ENCODE data around the gene USP21. TPM values are rescaled to one million over a fixed set of nuclear protein-coding genes. Genes with fewer than 3 reads are reported as not detected.
"Not testable (repeated sequence)": the region's sequence is repeated elsewhere in the genome, so short reads cannot be mapped to it uniquely, and the experiment has no call there.

Gene USP21
- 32.7 TPM for polyA plus RNA-seq (2013, experiment 1 of 2)
- 29.0 TPM for polyA plus RNA-seq (2013, experiment 2 of 2)

GRCh38 chr1:161159087-161159912 is at the start of gene USP21:
TSS of gene USP21 (plus strand) at chr1:161159500. CDS start at chr1:161160641, 1,141 bp downstream.
- 3 to 5% methylated on average over 45 to 51 of the region's 60 CpGs for whole genome bisulfite sequencing, 2 experiments (ENCODE audit: insufficient coverage in 2 of 2)
- no peaks in the 10 kb centered on the region for H3K9me3 ChIP-seq (ENCODE audit: control insufficient read depth, low read length)
- H3K4me3 ChIP-seq (ENCODE audit: extremely low read depth, insufficient read depth, low read length, poor library complexity, severe bottlenecking): peak within 1 kb of the TSS; percentile 82
- peaks cover 4% of the 10 kb centered on the region for H3K4me1 ChIP-seq (ENCODE audit: control insufficient read depth, insufficient read depth, low read length, poor library complexity, severe bottlenecking)
- H3K27ac ChIP-seq (ENCODE audit: low read depth, low read length, severe bottlenecking): peak within 1 kb of the TSS; percentile 68
- peaks cover 62% of the 10 kb centered on the region for H3K36me3 ChIP-seq (ENCODE audit: control insufficient read depth, insufficient read depth, low read length)

GRCh38 chr1:161111117-161111516 is 48.2 kb upstream of the USP21 start:
- no peaks in the 10 kb centered on the region for H3K9me3 ChIP-seq (ENCODE audit: control insufficient read depth, low read length)
- H3K4me1 ChIP-seq (ENCODE audit: control insufficient read depth, insufficient read depth, low read length, poor library complexity, severe bottlenecking): peaks cover 7% of the 10 kb centered on the region
- peaks cover 40% of the 10 kb centered on the region for H3K36me3 ChIP-seq (ENCODE audit: control insufficient read depth, insufficient read depth, low read length)
- no peak overlapping the region for H3K4me3 ChIP-seq (ENCODE audit: extremely low read depth, insufficient read depth, low read length, poor library complexity, severe bottlenecking)
- WGBS, 2 experiments (ENCODE audit: insufficient coverage in 2 of 2): 96 to 100% methylated on average over 3 of the region's 3 CpGs
- no peak overlapping the region for H3K27ac ChIP-seq (ENCODE audit: low read depth, low read length, severe bottlenecking)

- 92 to 100% methylated on average over 2 of the region's 2 CpGs for WGBS, 2 experiments (ENCODE audit: insufficient coverage in 2 of 2)
- Histone ChIP-seq H3K4me3 (ENCODE audit: extremely low read depth, insufficient read depth, low read length, poor library complexity, severe bottlenecking) (no peak overlapping the region), H3K9me3 (ENCODE audit: control insufficient read depth, low read length) (no peaks in the 10 kb centered on the region), H3K27ac (ENCODE audit: low read depth, low read length, severe bottlenecking) (no peak overlapping the region), H3K4me1 (ENCODE audit: control insufficient read depth, insufficient read depth, low read length, poor library complexity, severe bottlenecking) (peaks cover 7% of the 10 kb centered on the region), H3K36me3 (ENCODE audit: control insufficient read depth, insufficient read depth, low read length) (peaks cover 41% of the 10 kb centered on the region)
Observed at GRCh38 chr1:161111527-161111926, 47.8 kb upstream of the USP21 start.

- Histone ChIP-seq H3K9me3 (ENCODE audit: control insufficient read depth, low read length) (no peaks in the 10 kb centered on the region), H3K4me1 (ENCODE audit: control insufficient read depth, insufficient read depth, low read length, poor library complexity, severe bottlenecking) (peaks cover 10% of the 10 kb centered on the region), H3K27ac (ENCODE audit: low read depth, low read length, severe bottlenecking) (no peak overlapping the region), H3K4me3 (ENCODE audit: extremely low read depth, insufficient read depth, low read length, poor library complexity, severe bottlenecking) (no peak overlapping the region), H3K36me3 (ENCODE audit: control insufficient read depth, insufficient read depth, low read length) (peaks cover 35% of the 10 kb centered on the region)
- 100% methylated on average over 1 of the region's 1 CpG for WGBS, 2 experiments (ENCODE audit: insufficient coverage in 2 of 2)
Observed at GRCh38 chr1:161113915-161114314, 45.4 kb upstream of the USP21 start.

- Histone ChIP-seq H3K36me3 (ENCODE audit: control insufficient read depth, insufficient read depth, low read length) (peaks cover 36% of the 10 kb centered on the region), H3K4me1 (ENCODE audit: control insufficient read depth, insufficient read depth, low read length, poor library complexity, severe bottlenecking) (peaks cover 17% of the 10 kb centered on the region), H3K27ac (ENCODE audit: low read depth, low read length, severe bottlenecking) (no peak overlapping the region), H3K9me3 (ENCODE audit: control insufficient read depth, low read length) (no peaks in the 10 kb centered on the region), H3K4me3 (ENCODE audit: extremely low read depth, insufficient read depth, low read length, poor library complexity, severe bottlenecking) (no peak overlapping the region)
- WGBS, 2 experiments (ENCODE audit: insufficient coverage in 2 of 2): no CpG with 5 or more reads among the region's 2 CpGs
Observed at GRCh38 chr1:161114556-161114955, 44.7 kb upstream of the USP21 start.

GRCh38 chr1:161115132-161115711 is 44.1 kb upstream of the USP21 start:
- WGBS, 2 experiments (ENCODE audit: insufficient coverage in 2 of 2): 96 to 98% methylated on average over 12 of the region's 12 CpGs
- H3K4me3 ChIP-seq (ENCODE audit: extremely low read depth, insufficient read depth, low read length, poor library complexity, severe bottlenecking): no peak overlapping the region
- H3K4me1 ChIP-seq (ENCODE audit: control insufficient read depth, insufficient read depth, low read length, poor library complexity, severe bottlenecking): peaks cover 22% of the 10 kb centered on the region
- H3K27ac ChIP-seq (ENCODE audit: low read depth, low read length, severe bottlenecking): no peak overlapping the region
- H3K36me3 ChIP-seq (ENCODE audit: control insufficient read depth, insufficient read depth, low read length): peaks cover 41% of the 10 kb centered on the region
- no peaks in the 10 kb centered on the region for H3K9me3 ChIP-seq (ENCODE audit: control insufficient read depth, low read length)

- WGBS, 2 experiments (ENCODE audit: insufficient coverage in 2 of 2): 95 to 97% methylated on average over 6 of the region's 6 CpGs
- peaks cover 22% of the 10 kb centered on the region for H3K4me1 ChIP-seq (ENCODE audit: control insufficient read depth, insufficient read depth, low read length, poor library complexity, severe bottlenecking)
- H3K27ac ChIP-seq (ENCODE audit: low read depth, low read length, severe bottlenecking); H3K4me3 ChIP-seq (ENCODE audit: extremely low read depth, insufficient read depth, low read length, poor library complexity, severe bottlenecking); H3K9me3 ChIP-seq (ENCODE audit: control insufficient read depth, low read length): not testable (repeated sequence)
- peaks cover 48% of the 10 kb centered on the region for H3K36me3 ChIP-seq (ENCODE audit: control insufficient read depth, insufficient read depth, low read length)
Observed at GRCh38 chr1:161115961-161116360, 43.3 kb upstream of the USP21 start.

- Histone ChIP-seq H3K36me3 (ENCODE audit: control insufficient read depth, insufficient read depth, low read length) (peaks cover 63% of the 10 kb centered on the region), H3K9me3 (ENCODE audit: control insufficient read depth, low read length) (no peaks in the 10 kb centered on the region), H3K4me3 (ENCODE audit: extremely low read depth, insufficient read depth, low read length, poor library complexity, severe bottlenecking) (peak within 1 kb of the TSS; percentile 100), H3K27ac (ENCODE audit: low read depth, low read length, severe bottlenecking) (peak within 1 kb of the TSS; percentile 93), H3K4me1 (ENCODE audit: control insufficient read depth, insufficient read depth, low read length, poor library complexity, severe bottlenecking) (peaks cover 22% of the 10 kb centered on the region)
- WGBS, 2 experiments (ENCODE audit: insufficient coverage in 2 of 2): 0% methylated on average over 44 to 50 of the region's 58 CpGs
Observed at GRCh38 chr1:161117759-161118581, 41.3 kb upstream of the USP21 start, which contains the start of the genes NIT1 and PFDN2. TSS of gene NIT1 (plus strand) at chr1:161118105. CDS start at chr1:161118177, 72 bp downstream. TSS of gene PFDN2 (minus strand) at chr1:161118037. CDS start at chr1:161118026, 11 bp downstream.

GRCh38 chr1:161119092-161119903 is 40.0 kb upstream of the USP21 start:
- WGBS, 2 experiments (ENCODE audit: insufficient coverage in 2 of 2): 77 to 86% methylated on average over 7 to 10 of the region's 10 CpGs

More at GRCh38 chr1:161119092-161119903, 40.0 kb upstream of the USP21 start:
- Histone ChIP-seq H3K27ac (ENCODE audit: low read depth, low read length, severe bottlenecking) (peak overlapping the region; percentile 62), H3K4me1 (ENCODE audit: control insufficient read depth, insufficient read depth, low read length, poor library complexity, severe bottlenecking) (peaks cover 22% of the 10 kb centered on the region), H3K36me3 (ENCODE audit: control insufficient read depth, insufficient read depth, low read length) (peaks cover 69% of the 10 kb centered on the region), H3K4me3 (ENCODE audit: extremely low read depth, insufficient read depth, low read length, poor library complexity, severe bottlenecking) (peak overlapping the region; percentile 100), H3K9me3 (ENCODE audit: control insufficient read depth, low read length) (no peaks in the 10 kb centered on the region)
